Keratinocyte (primary cell): ENCODE data around the gene RABGEF1.

Experiments used
- CTCF ChIP-seq, 3 experiments: IDR thresholded peaks in 1 of 3; conservative IDR thresholded peaks in 1 of 3; optimal IDR thresholded peaks in 1 of 3; 2 replicates in 2 of 3; 3 replicates in 1 of 3; pipeline versions ENCODE3 to v1.5.1; 2011; ENCODE audit warnings: low read length in 3 of 3, mild to moderate bottlenecking in 3 of 3, moderate library complexity in 2 of 3, control low read depth in 1 of 3, inconsistent platforms in 1 of 3; ENCODE audit not compliant: insufficient read depth in 2 of 3; ENCODE audit errors: extremely low read depth in 1 of 3
- EZH2 ChIP-seq: IDR thresholded peaks from one replicate; pipeline ENCODE4 v1.6.1; 2012; ENCODE audit warnings: inconsistent platforms, mild to moderate bottlenecking, low read length, moderate library complexity

DNA sequence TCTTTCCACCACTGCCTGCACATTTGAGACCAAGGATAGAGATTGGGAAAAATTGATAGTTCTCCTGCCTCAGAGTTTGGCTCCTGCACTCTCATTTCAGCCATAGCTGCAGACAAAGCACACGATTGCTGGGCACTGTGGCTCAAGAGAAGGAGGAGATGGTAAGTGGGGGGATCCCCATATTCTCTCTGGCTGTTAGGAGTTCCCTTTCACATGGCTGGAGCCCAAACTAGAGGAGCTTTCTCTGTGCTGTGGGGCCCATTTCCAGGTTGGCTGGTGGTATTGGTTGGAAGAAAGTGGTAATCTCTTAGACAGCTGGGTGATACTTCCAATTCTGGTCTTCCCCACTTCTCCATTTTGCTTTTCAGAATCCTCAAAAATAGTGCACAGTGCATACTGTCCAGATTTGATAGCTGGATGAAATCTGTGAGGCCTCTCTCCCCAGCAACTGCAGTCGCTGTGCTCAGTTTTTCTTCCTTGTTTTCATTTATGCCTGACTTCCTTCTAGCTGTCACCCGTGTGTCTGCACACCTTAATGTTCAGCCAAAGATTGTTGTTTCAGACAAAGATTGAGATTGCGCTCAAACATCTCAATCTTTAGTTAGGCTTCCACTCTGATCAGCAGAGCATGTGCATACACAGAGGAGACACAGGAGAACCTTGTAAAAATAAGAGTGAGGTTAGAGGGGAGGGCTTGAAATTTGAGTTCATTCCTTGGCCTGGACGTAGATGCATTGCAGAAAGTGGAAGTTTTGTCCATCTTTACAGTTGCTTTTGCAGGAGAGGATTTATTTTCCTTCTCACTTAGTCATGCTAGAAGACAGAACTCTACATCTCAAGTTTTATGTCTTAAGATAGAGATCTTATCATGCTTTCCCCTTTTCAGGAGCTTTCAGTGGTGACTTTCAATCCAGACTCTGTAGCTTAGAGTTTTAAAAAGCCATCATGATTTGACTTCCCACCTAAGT lies 28.6 kb downstream of the RABGEF1 start:
- no peak for TF ChIP-seq CTCF (optimal IDR thresholded peaks at IDR 0.05 in 1 of 3, IDR thresholded peaks at IDR 0.05 in 1 of 3, conservative IDR thresholded peaks at IDR 0.05 in 1 of 3; ENCODE audit: extremely low read depth in 1 of 3, insufficient read depth in 2 of 3, low read length in 3 of 3)
- TF ChIP-seq EZH2: no peak
